HG02938 (cell line): ENCODE data around the gene FIZ1.

Experiments
- ATAC-seq: cut with Tn5 transposase; IDR thresholded peaks from one replicate; pipeline ENCODE4 v1.9.1; 2021; ENCODE audit warnings: mild to moderate bottlenecking, moderate library complexity; ENCODE audit not compliant: unreplicated experiment

FIZ1 gene

DNA sequence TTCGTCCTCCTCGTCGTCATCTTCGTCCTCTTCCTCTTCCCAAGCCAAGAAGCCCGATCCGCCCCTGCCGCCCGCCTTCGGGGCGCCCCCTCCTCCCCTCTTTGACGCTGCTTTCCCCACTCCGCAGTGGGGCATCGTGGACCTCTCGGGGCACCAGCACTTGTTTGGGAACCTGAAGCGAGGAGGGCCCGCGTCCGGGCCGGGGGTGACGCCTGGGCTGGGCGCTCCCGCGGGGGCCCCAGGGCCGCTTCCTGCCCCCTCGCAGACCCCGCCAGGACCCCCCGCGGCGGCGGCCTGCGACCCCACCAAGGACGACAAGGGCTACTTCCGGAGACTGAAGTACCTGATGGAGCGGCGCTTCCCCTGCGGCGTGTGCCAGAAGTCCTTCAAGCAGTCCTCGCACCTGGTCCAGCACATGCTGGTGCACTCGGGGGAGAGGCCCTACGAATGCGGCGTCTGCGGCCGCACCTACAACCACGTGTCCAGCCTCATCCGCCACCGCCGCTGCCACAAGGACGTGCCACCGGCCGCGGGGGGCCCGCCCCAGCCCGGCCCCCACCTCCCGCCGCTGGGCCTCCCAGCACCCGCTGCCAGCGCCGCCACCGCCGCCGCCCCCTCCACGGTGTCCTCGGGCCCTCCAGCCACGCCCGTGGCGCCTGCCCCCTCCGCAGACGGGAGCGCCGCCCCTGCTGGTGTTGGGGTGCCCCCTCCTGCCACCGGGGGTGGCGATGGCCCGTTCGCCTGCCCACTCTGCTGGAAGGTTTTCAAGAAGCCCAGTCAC is 14.8 kb upstream of the FIZ1 start:
- ATAC-seq, result no peak

DNA sequence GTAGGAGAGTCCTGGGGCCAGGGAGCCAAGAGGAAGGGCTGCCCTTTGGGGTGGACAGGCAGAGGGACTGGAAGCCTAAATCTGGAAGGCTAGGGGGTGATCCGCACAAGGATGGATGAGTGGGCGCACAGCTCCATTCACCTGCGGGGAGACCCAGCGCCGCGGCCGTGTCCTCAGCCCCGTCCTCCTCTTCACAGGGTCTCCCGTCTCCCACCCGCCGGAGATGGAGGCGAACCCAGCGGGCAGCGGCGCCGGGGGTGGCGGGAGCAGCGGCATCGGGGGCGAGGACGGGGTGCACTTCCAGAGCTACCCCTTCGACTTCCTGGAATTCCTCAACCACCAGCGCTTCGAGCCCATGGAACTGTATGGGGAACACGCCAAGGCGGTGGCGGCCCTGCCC is 14.1 kb upstream of the FIZ1 start:
- ATAC-seq, result no peak

DNA sequence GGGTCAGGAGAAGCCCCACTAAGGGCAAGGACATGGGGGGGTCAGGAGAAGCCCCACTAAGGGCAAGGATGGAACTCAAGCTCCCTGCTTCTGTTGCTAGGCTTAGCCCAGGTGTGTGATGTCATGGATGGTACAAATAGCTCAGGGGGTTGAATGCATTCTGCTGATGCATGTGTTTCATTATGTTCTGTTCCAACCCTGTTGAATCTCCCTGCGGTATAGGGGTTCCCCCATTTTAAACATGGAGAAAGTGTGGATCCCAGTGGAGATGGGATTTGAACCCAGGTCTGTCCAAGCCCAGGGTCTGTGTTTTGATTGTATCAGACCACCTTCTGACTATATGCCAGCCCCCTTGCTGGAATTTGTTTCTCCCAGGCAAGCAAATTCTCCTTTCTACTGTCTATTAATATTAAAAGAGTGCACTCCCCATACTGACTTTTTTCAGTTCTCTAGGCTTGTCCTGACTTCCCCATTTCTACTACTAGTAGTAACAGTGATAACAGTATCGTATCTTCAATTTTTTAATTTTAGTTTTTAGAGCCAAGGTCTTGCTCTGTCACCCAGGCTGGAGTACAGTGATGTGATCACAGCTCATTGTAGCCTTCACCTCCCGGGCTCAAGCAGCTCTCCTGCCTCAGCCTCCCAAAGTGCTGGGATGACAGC is 12.8 kb upstream of the FIZ1 start:
- ATAC-seq, result no peak

DNA sequence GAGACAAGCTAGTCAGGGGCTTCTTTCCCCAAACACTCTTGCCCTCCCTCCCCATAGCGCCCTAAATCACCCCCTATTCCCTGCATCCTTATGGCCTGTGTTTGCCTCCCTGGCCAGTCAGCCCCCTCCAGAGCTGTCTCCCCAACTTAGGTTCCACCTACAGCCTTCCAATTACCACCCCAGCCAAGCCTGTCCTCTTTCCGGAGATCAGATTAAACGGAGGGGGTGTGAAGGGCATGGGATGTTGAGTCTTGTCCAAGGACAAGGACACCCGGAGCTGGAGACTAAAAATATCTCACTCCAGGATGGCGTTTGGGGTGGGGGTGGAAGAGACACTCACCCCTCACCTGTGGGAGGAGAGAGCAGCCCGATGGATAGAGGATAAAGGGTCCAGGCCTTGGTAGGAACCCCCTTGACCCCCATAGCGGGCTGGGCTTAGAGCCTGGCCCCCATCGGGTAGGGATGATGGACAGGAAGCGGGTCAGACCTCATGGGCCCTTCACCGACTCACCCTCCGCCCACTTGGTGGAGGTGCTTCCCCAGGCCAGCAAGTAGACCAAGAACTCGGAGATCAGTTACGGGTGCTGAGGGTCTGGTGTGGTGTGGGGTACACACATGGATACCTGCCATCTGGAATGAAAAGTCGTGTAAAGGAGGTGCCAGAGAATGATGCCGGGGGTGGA is 12.1 kb upstream of the FIZ1 start:
- ATAC-seq, result no peak

DNA sequence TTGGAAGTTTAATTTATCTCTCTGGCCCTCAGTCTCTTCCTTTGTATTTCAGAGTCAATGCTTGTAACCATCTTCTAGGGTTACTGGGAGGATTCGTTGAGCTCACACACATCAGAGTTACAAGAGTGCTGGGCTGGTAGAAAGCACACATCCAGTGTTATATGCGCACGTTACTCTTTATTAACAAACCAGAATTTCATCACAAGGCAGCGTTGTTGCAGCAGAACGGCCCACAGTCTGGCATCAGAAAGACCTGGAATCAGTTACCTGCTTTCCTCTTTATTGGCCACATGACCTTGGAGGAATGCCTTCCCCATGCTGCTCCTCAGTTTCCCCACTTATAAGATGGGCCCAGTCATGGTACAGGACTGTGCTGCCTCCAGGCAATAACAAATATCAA is 10.0 kb upstream of the FIZ1 start:
- ATAC-seq, result no peak

DNA sequence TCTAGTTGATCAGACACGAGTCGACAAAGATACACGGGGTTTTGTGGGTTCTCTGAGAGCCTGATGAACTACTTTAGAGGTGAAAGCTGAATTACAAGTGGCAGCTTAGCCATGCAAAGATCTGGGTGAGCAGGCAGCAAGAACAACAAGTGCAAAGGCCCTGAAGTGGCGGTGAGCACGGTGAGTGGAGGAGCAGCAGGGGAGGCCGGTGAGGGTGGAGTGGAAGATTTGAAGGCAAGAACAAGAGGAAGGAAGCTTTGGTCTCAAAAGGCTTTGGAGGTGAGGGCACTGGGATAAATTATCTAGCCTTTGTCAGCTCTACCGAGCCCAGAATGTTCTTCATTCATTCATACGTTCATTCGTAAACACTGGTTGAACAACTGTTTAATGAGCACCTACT is 7.5 kb upstream of the FIZ1 start:
- ATAC-seq, result no peak

DNA sequence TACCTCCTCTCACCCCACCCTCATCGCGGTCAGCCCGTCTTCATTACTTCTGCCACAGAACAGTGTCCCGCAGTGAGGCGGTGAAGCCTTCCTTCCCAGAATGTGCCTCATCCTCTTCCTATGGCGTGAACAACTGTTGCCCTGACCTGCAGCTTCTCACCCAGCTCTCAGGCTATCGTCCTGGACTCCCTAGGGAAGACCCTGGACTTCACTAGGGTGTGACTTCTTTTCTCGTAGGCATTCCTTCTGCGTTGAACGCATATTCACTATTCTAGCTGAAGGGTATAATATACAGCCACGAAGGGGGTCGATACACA is 7.1 kb upstream of the FIZ1 start:
- no peak for ATAC-seq

DNA sequence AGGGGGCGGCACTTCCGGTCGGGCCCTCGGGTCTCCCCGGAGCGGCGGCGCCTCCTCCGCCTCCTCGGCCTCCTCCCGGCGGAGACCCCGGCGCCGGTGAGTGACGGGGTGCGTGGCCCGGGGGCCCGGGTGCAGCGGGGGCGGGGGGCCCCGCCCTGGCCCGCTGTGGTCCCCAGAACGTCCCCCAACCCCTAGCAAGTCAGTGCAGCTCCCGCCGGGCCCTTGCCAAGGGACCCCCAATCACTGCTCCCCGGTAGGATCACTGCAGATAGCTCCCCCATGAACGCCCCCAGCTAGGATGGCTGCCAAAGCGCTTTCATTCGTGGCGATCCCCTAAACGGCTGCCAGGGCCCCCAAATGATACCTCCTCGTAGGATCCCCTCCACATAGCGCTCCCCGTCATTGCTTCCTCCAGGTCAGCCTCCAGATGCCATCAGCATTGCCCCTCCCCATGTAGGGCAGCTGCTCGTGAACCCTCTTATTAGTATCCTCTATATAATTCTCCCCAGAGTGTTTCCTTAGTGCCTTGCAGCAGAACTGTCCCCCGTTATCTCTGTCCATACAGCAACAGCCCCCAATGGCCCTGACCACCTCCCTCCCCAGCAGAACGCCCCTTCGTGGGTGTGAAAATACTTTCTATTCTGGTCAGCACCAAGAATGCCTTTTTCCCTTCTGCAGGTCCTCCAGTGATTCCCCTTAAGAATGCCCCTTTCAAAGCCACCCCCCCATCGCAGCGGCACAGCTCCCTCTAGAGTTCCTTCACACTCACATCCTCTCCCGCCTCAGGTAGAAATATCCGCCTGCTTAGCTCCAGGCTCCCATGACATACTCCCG is 6.5 kb upstream of the FIZ1 start, which contains the start of gene ZNF865:
ZNF865 (plus strand) TSS at position 11 of the 834 bp plus-strand sequence. CDS start 7,972 bp downstream, outside the sequence.
- no peak for ATAC-seq

DNA sequence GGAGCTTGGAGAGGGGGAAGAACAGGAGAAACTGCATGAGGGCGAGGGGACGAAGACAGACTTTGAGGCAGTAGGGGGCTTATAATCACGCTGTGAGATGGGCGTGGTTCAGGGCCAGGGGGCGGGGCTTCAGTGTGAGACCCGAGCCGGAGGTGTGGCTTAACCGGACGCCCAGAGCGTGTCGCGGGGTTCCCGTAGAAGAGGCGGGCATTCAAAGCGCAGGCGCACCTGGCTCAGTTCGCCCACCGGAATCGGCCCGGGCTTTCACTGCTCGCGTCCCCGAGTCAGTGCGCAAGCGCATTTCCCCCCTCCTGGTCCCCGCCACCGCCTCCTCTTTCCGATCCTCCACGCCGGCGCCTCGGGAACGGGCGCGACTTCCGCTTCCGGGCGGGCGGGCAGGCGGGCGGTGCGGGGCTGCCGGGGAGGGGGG is 5.9 kb upstream of the FIZ1 start:
- peak; percentile 68 for ATAC-seq

DNA sequence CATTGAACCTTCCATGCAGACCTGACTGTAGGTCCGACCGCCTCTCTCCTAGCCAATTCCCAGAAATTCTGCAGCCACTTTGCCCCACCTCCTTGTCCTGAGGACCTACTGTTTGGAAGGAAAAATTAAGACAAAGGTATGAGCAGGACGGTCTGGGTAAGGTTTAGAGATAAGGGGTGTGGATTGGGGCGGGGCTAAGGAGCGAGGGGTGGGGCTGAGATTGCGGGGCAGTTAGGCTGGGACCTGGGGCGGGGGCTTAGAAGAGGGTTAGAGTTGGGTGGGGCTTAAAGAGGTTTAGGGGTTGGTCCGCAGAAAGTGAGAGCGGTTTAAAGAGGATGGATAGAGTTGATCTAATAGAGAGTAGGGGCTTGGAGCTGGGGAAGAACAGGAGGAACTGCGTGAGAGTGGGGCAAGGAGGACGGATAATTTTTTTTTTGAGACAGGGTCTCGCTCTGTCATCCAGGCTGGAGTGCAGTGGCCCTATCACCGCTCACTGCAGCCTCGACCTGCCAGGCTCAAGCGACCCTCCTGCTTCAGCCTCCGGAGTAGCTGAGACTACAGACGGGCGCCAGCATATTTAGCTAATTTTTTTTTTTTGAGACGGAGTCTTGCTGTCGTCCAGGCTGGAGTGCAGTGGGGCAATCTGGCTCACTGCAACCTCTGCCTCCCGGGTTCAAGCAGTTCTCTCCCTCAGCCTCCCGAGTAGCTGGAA is 4.4 kb upstream of the FIZ1 start:
- ATAC-seq, result no peak

DNA sequence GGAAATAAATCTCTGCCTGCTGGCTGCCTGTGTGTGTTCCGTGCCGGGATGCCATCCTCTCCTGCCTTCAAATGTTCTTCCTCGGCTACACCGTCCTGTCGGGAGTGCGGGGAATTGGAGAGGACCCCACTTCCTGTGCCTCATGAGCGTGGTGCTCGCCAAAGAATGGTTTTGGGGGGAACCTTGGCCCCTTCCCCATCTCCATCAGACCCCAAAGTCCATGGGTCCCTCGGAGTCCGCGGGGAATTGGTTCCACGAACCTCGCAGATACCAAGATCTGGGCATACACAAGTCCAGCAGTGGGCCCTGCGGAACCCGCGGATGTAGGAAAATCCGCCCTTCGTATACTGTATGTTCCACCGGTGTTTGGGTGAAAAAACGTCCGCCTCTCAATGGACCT is 3.8 kb upstream of the FIZ1 start:
- ATAC-seq, result no peak

DNA sequence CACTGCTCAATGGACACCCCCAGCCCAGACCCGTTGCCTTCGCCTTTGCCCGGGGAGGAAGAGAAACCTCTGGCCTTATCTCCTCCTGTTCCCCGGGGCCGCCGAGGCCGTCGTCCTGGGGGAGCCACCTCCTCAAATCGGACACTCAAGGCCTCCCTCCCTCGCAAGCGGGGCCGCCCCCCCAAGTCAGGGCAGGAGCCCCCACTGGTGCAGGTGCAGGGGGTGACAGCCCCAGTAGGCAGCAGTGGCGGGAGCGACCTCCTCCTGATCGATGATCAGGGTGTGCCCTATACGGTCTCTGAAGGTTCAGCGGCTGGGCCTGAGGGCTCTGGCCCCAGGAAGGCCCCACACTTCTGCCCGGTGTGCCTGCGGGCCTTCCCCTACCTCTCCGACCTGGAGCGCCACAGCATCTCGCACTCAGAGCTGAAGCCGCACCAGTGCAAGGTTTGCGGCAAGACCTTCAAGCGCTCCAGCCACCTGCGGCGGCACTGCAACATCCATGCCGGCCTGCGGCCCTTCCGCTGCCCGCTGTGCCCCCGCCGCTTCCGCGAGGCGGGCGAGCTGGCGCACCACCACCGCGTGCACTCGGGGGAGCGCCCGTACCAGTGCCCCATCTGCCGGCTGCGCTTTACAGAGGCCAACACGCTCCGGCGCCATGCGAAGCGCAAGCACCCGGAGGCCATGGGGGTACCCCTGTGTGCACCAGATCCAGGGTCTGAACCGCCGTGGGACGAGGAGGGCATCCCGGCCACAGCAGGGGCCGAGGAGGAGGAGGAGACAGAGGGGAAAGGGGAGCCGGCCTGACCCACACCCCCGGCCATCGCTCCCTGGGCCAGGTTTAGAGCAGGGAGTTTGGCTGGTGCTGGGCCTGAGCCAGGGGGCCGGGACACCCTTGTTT is 3.0 kb upstream of the FIZ1 start:
- ATAC-seq, result no peak

DNA sequence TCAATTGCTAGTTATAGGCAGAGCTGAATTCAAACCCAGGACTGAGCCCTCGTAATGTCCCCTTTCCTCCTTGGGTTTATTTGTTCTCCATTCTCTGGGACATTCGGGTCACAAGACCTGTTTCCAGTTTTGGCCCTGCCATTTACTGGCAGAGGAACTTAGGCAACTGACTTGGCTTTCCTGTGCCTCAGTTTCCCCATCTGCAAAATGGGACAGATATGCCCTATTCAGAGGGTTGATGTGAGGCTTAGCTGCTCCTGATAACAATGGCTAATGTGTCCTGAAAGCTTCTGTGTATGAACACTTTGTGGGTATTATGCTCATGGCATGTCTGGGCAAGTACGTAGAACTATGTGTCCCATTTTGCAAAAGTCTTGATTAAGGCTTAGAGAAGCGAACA is 1.8 kb upstream of the FIZ1 start:
- ATAC-seq, result no peak

DNA sequence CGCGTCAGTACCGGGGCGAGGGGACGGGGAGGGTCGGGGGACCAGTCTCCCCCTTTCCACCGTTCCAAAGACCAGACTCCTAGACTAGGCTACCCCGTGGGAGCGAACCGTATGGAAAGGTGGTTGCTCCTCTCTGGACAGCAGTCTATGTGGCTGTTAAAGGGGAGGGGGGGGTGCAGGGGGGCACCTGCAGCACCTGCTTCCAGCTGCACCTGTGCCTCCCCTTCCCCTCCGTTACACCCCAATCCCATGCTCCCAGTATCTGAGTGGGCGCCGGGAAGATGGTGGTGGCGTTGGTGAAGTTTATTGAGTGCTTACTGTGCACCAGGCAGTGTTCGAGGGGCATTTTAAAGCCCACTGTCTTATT is 1.3 kb upstream of the FIZ1 start:
- ATAC-seq, result no peak

DNA sequence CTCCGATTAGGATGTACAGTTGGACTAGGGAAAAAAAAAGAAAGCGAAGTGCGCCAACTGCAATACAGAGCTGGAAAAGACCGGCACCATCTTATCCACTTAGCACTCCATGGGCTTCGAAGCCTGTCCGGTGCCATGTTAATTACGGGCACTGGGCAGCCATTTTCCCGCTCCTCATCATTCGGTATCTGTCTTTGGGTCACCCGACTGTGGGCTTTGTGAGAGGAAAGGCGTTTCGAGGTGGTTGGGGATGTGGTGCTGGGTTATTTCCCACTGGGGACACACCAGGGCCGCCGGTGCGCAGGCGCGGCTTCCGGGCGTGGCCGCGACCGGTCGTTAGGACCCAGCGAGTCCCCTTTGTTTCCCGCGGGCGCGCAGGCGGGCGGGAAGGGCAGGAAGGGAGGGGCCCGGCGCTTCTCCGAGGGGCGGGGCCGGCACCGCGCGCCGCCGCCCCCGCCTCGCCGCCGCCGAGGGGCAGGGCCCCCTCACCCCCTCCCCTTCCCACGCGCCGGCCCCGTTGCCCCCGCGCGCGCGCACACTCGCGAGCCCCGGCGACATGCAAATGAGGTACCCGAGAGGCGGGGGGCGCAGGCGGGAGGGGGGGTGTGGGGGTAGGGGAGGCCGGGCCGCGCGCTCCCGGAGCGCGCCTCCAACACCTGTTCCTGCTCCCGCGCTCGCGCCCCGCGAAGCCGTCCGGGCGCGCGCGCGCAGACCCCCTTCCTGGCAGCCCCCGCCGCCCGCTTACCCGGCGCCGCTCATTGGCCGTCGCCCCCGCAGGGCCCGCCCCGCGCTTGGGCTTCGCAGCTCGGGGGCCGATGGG is 735 bp upstream of the FIZ1 start, which contains the start of gene ZNF524:
ZNF524 (plus strand) TSS at position 447 of the 820 bp plus-strand sequence. CDS start 1,825 bp downstream, outside the sequence.
- ATAC-seq, result peak; percentile 41

DNA sequence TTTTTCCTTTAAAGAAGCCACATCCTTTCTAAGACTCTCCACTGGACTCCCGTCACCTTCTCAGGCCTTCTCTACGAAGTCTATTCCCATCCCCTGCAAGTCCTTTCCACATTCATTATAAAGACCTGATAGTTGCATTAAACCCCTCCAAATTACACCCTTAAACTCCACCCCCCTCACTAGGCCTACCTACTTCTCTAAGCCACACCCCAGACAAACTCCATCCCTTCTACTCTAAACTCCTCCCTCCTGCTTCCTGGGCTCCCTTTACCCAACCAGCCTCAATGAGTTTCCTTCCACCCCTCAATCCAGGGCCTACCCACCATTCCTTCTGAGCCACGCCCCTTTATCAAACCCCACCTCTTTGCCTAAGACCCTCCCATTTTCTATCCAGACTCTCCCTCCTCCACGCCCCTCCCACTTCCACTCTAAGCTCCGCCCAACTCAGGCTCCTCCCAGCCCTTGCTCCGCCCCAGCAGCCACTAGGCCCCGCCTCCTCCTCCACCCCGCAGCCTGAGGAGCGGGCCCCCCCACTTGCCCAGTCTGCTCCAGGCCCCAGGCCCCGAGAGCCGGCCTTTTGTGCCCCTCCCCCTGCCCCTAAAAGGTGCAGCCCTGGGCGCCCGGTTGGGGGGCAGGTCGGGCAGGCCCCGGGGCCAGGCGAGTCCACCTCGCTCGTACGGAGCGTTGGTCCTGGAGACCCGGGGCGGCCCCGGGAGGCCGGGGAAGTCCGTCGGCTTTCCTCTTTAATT is 424 bp downstream of the FIZ1 start:
- peak; percentile 52 for ATAC-seq

DNA sequence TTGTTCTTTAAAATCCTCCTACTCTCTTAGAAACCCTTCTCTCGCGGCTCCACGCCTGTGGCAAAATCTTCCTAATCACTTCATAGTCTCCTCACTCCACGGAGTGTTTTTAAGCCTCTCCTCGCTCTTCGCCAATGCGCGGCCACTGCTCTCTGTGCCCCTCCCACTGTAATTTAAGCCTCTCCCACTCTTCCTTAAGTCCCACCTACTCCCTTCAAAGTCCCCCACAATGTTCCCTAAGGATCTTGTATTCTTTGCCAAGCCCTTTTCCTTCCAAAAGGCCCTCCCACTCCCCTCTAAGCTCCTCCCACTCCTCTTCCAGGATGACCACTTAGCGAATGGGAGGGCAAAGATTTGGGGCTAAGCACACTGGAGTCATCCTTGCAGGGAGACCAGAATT is 1.3 kb downstream of the FIZ1 start:
- ATAC-seq, result no peak

DNA sequence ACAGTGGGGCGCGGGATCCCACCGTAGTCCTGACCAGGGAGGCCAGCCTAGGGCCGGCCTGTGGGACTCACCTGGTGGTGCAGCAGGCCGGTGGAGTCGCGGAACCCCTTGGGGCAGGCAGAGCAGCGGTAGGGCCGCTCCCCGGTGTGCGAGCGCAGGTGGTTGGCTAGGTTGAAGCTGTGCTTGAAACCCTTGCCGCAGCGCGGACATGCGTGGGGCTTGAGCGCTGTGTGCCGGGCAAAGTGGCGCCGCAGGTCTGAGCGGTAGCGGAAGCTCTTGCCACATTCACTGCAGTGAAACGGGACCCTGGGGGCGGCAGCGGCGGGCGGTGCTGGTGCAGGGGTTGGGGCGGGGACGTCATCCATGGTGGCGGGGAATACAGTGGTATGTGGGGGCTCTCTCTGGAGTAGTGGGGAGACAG is 1.8 kb downstream of the FIZ1 start:
- no peak for ATAC-seq
